NK-92 (cell line): ENCODE measurements around the gene FKBP1B.
"Not testable (repeated sequence)": the region's sequence is repeated elsewhere in the genome, so short reads cannot be mapped to it uniquely, and the experiment has no call there.

Experiments used
- DNase-seq: peaks from one replicate; lab custom pipeline; 2025; ENCODE audit not compliant: unreplicated experiment; lab: John Stamatoyannopoulos, UW

The FKBP1B gene

DNA sequence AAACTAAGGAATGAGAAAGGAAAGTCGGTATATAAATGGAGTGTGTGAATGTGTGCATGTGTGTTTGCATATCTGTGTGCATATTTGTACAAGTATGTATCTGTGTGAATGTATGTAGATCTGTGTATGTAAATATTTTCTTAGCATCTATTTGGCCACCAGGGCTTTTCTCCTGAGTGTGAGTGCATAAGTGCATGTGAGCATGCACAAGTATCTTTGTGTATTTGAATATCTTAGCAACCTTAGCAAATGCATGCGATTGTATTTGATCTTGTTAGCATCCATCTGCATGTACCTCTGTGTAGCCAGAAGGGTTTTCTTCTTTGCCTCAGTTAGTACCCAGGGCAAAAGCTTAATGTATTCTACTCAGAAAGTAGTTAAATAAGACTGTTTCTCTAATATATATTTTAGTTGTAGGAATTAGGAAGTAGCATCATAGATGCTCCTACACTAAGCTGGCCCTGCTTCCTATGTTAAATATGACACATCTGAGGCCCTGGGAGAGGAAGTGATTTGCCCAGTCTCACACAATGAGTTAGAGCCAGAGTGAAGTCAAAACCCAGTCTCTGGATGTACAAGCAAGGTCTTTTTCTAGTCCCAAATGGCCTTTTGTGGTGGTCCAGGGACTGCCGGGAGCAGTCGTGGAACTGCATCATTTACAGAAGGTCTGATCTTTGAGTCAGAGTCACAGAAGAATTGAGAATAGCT lies 9.2 kb downstream of the FKBP1B start:
- no peak for DNase-seq

DNA sequence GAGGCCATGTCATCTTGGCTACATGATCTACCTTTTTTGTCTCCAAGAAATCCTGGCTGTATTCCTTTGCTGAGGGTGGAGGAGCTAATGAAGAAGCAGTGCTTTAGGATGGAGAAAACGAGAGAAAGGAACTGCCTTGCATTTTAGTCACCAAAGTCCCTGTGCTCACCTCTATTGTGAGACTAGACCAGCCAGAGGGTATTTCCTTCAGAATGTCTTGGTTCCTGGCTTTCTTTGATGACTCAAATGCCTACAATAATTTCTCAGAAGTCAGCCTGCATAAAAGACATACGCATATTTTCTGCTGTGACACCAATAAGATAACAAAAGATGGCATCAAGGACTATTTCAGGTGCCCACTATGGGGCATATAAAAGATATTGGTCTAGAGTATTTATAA lies 15.8 kb downstream of the FKBP1B start:
- no peak for DNase-seq

DNA sequence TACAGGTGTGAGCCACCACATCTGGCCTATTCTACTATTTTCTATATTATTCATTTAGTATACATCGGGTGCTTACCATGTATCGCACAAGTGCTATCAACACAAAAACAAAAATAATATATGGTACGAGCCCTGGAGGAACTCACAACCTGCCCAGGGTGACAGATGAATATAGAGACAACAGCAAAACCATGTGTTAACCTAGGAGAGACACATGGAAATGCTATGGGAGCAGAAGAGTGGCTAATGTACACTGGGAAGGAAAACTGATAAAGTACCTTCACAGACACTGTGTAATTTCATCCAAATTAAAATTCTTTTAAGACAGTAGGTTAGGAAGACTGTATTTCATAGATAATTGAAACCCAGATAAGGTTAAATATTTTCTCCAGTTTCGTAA lies 22.7 kb downstream of the FKBP1B start:
- no peak for DNase-seq

DNA sequence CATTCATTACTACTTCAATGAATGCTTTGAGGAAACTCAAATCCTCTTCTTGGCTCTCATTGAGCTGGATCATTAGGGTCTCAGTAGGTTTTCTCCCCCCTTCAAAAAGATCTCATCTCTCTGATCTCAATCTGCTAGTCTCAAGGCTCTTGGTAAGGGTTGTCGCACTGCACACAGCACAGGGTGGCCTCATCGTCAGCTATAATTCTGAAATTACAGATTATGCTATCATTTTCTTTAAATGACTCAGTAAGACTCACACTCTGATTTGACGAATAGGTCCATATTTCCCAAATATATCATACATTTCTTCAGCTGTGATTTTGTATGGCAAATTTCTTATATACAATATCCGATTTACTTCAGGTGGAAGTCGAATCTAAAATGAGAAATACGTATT lies 24.3 kb downstream of the FKBP1B start:
- no peak for DNase-seq

DNA sequence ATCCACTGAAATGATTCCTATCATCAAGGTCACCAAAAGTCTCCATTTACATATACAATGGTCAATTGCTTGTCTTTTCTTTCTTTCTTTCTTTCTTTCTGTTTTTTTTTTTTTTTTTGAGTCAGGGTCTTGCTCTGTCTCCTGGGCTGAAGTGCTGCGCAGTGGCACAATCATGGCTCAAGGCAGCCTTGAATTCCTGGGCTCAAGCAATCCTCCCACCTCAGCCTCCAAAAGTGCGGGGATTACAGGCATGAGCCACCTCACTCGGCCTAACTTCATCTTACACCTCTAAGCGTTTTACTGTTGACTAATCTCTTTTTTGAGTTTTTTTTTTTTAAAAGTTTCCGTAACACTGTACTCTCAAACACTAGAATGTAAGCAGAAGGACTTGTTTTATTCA lies 25.7 kb downstream of the FKBP1B start:
- DNase-seq, result no peak

DNA sequence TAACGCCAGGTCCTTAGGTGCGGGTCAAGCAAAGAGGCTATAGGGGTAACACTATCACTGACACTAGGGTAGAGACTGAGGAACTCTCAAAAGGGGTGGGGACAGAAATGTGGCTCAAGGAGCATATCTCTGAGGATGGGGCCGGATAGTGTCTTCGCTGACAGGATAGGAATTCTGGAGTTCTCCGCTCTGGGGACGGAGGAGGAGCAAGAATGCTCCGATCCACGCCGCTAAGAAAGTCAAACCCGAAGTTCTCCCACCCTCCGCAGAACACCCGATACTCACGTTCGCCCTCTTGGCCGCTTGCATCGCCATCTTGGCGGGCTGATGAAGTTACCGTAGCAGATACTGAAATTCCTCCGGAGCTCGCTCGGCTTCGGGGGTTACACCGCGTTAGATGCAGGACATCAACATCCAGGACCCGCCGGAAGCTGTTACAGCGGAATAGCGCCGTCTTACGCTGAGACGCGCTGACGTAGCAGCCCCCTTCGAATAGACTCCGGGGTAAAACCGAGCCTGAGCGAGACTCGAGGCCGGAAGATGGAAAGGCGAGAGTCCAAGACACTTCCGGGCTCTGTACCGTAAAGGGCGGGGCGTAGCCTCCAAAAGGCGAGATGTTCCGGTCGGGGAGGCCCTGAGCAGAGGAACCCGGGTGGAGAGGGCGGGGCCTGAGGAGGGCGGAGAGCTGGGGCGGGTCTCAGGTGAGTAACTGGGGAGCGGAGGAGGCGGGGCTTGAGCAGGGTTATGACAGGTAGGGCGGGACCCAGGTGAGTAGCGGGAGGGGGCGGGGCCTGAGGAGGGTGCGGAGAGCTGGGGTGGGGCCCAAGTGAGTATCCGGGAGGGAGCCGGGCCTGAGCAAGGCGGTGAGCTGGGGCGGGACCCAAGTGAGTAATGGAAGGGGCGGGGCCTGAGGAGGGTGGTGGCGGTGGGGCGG lies 26.6 kb downstream of the FKBP1B start, which contains the start of gene SF3B6:
Gene SF3B6 (minus strand): TSS at position 412 of the 934 bp plus-strand sequence. CDS start 97 bp downstream, at position 315.
- peak; percentile 99 for DNase-seq

DNA sequence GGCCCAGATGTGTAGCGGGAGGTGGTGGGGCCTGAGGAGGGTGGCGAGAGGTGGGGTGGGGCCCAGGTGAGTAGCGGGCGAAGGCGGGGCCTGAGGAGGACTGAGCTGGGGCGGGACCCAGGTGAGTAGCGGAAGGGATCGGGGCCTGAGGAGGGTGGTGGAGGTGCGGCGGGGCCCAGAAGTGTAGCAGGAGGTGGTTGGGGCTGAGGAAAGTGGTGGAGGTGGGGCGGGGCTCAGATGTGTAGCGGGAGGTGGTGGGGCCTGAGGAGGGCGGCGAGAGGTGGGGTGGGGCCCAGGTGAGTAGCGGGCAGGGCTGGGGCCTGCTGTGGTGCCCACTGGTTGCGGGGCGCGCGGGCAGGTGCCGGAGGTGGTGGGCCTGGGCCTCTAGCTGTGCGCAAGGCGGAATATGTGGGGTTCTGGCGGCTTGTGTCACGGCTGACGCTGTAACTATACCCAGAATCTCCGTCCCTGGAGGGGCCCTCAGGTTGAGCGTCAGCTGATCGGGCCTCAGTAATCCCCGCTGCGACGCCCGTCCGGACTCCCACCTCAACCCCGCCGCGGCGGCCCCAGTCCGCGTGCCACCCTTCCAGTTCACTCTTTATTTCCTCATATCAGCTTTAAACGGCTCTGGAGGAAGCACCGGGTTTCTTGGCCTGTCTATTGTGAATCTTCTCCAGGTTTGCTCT lies 27.5 kb downstream of the FKBP1B start:
- DNase-seq, result no peak

DNA sequence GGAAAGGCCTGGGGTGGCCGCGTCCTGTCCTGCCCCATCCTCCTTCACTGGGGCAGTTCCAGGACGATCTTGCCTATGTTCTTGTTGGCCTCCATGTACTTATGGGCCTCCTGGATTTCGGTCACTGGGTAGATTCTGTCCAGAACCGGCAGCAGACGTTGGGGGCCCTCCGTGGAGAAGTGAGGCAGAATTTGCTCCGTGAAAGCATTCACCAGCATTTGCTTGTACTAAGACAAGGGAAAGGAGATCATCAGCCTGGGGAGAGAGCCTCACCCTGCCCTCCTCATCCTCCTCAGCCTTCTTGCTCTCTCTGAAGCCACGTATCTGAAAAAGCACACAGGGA lies 28.0 kb downstream of the FKBP1B start:
- no peak for DNase-seq

DNA sequence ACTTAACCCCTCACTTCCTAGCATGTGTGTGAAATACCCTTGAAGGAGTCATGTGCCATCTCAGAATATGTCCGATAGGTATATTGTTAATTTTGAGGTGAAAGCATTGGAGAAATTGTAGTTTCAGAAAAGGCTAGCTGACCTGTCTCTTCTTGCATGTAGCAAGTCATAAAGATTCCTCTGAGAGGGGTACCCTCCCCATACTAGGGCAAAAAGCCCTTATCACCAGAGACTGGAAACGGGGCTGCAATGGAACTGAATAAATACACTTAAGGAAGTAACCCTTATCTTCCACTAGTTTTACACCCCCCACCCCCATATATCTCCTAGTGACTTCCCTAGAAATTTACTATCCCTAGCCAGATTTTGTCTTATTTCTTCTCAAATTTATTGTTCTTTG lies 28.3 kb downstream of the FKBP1B start:
- no peak for DNase-seq

DNA sequence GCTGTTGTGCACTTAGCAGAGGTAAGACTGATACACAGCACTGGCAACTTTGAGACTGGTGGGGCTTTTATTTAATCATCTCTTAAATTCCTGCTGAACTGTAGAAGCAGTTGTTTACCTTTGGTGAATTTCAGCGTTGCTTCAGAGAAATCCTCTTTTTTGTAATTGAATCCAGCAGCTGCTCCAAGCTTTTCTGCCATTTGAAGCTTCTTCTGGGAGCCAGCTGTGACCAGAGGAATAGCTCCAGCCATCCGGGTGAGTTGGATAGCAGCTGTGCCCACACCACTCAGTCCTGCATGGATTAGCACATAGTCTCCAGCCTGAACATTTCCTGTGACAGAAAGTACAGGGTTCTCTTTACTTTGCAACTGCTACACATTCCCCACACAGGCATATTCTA lies 31.2 kb downstream of the FKBP1B start:
- no peak for DNase-seq

DNA sequence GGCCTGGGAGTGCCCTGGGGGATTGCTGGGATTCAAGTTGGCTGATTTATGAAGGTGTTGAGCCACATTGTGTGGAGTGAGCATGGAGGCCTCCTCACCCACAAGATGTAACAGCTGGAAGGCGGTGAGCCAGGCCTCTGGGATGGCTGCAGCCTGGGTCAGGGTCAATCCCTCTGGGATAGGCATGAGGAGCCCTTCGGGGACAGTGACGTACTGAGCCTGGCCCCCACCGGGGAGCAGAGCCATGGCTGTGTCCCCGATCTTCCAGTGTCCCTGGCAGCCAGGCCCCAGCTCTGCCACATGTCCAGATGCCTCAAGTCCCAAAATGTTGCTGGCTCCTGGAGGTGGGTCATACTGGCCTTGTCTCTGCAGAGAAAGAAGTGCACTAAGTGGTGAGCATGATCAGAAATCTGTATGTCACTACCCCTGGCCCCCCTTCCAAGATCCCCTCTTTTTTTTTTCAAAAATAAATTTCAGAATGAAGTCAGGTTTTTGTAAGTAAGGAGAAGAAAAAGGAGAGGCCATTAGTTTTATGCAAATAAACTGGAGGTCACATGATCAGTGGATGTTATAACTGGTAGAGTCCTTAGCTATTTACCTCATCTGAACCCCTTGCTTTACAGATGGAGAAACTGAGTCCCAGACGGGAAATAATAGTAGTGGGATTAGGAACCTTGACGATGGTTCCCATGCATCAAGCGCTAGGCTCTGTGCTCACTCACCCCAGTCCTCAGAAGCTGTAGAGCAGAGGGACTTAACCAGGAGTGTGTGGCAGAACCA lies 33.4 kb downstream of the FKBP1B start:
- DNase-seq, result no peak

DNA sequence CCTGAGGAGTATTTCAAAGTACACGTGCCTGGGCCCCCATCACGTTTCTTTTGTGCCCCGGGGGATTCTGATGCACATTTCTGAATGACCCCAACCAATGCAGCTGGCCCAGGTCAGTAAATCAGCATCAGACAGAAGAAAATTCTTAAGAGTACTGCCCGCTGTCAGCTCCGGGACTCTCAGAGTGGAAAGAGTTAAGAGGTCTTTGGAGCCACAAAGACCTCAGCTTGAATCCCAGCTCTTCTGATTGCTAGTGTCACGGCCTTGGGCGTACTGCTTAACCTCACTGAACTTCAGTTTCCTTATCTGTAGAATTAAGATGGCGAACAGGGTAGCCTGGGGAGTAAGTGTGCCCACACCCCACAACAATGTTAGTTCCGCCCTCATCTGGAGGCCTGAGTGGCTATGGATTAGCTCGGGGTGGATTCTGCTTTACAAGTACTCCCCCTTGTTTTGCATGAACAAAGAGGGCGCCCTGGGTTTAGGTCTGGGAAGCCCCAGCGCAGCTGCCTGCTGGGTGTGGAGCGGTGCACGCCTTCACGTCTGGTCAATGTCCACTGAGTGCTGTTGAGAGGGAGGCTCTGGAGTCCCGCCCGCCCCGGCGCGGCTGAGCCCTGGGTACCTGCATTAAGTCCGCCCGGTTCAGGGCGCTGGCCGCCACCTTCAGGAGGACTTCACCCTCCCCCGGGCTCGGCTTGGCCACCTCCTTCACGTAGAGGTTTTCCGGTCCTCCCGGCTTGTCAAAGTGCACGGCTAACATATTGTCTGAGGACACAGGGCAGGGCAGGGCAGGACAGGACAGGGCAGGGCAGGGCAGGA lies 34.2 kb downstream of the FKBP1B start:
- DNase-seq, result no peak

DNA sequence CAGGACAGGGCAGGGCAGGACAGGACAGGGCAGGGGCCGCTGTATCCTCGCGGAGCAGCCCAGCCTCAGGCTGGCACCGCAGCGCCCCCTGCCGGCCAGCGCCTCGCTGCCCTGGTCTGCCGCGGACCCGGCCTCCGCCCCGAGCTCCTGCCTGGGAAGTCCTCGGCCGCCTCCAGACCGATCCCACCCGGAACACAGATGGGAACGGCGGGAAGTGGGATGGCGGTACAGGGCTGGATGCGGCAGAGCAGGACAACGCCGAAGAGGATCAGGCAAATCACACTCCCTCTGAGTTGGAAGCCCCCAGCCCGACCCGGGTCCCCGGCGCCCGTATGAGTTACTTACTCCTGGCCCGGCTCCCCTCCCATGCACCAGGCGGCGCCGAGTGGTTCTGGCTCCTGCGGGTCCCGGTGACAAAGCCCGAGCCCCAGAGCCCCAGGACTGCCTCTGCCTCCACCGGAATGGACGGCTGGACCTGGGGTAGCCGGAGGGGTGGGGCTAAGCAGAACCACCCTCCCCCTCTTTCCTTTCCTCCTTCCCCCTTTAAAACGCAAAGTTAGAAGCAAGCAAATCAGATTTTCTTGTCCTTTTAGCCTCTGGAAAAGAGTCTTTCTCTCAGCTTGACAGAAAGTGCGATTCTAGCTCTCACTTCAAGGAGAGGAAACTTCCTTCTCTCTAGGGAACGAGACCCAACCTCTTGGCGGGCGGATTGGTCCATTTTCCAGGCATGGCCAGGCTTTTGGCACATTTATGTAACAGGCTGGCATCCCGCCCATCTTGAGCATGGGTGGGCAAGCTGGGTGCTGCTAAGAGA lies 35.1 kb downstream of the FKBP1B start, which contains the start of gene TP53I3:
Gene TP53I3 (minus strand): TSS at position 449 of the 814 bp plus-strand sequence. CDS start 508 bp downstream, outside the sequence.
- DNase-seq, result no peak

DNA sequence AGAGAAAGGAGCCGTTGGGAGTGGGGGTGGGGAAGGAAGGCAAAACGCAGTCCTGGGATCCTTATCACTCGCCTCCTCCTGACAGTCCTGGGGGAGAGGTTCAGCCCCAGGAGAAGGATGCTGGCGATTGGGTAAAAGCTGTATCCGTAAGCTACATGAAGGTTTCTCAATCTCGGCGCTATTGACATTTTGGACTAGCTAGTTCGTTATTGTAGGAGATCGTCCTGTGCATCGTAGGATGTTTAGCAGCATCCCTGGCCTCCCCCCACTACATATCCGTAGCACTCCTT lies 35.6 kb downstream of the FKBP1B start:
- DNase-seq, result no peak

DNA sequence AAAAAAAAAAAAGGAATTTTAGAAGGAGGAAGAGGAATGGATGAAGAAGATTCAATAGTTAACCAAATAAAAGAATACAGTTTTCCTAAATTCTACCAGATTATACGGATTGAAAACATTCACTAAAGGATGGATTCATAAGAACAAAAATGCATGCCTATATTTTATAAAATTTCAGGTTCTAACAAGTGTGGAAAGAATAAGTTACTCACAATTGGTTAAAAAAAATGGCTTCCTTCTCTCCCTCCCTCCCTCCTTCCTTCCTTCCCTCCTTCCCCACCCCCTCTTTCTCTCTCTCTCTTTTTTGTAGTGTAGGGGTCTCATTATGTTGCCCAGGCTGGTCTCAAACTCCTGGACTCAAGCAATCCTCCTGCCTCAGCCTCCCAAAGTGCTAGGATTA lies 36.7 kb downstream of the FKBP1B start:
- DNase-seq, result no peak

DNA sequence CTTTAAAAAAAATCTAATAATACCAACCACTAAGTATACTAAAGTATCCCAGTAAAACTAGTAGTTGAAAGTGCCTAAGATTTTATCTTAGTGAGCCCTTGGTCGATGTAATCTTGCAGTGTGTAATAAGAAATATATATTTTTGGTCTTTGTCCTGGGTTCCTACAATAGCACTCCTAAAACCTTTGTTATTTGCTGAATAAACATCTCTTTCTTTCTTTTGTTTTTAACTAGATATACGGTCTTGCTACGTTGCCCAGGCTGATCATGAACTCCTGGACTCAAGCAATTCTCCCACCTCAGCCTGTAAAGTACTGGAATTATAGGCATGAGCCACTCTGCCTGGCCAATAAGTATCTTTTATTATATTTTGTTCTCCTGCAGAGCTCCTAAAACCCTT lies 37.5 kb downstream of the FKBP1B start:
- DNase-seq, result no peak

DNA sequence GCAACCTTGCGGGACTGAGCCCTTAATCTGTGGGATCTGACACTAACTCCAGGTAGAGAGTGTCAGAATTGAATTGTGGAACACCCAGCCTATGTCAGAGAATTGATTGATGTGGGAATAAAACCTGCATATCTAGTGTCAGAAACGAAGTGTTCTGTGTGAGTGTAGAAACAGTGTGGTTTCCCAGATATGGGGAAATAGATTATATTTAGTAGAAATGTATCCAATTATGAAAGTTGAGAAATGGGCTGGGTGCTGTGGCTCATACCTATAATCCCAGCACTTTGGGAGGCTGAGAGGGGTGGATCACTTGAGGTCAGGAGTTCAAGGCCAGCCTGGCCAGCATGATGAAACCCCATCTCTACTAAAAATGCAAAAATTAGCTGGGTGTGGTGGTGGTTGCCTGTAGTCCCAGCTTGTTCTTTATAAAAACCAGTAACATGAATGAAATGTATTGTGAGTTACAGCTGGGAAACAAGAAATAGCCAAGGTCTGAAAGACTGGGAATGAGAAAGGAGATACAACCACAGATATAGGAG lies 39.3 kb downstream of the FKBP1B start:
- DNase-seq, result no peak

DNA sequence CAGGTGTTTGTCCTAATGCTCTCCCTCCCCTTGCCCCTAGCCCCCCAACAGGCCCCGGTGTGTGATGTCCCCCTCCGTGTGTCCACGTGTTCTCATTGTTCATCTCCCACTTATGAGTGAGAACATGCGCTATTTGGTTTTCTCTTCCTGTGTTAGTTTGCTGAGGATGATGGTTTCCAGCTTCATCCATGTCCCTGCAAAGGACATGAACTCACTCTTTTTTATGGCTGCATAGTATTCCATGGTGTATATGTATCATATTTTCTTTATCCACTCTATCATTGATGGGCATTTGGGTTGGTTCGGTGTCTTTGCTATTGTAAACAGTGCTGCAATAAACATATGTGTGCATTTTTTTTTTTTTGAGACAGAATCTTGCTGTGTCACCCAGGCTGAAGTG lies 43.7 kb downstream of the FKBP1B start:
- DNase-seq, result not testable (repeated sequence)

DNA sequence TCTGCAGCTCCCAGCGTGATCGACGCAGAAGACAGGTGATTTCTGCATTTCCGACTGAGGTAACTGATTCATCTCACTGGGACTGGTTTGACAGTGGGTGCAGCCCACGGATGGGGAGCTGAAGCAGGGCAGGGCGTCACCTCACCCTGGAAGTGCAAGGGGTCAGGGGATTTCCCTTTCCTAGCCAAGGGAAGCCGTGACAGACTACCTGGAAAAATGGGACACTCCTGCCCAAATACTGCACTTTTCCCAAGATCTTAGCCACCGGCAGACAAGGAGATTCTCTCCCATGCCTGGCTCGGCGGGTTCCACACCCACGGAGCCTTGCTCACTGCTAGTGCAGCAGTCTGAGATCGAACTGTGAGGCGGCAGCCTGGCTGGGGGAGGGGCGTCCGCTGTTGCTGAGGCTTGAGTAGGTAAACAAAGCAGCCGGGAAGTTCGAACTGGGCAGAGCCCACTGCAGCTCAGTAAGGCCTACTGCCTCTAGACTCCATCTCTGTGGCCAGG lies 45.7 kb downstream of the FKBP1B start:
- not testable (repeated sequence) for DNase-seq
